HG03442 (cell line): Measurements from ENCODE around the gene IL9.

Experiments
- ATAC-seq: cut with Tn5 transposase; IDR thresholded peaks from one replicate; pipeline ENCODE4 v1.9.1; 2021; ENCODE audit warnings: mild to moderate bottlenecking, moderate library complexity; ENCODE audit not compliant: unreplicated experiment

The IL9 gene

GRCh38 chr5:135843571-135844337 lies 51.9 kb downstream of the IL9 start:
- no peak for ATAC-seq

GRCh38 chr5:135842737-135843136 lies 52.9 kb downstream of the IL9 start:
- ATAC-seq: no peak
